Adrenal gland (tissue), 12 donors: ENCODE results near the gene HTRA3. TPM values are rescaled to one million over a fixed set of nuclear protein-coding genes. Genes with fewer than 3 reads are reported as not detected.

ENCODE experiments used
- DNase-seq, 7 donors: peaks; one replicate each; pipeline ENCODE4 v3.0.0-alpha.2; 2019 to 2020
- H3K27ac ChIP-seq, 5 donors: fragments of 200-600 bp; sonication (generic) in 4 of 5; 1 replicate in 3 of 5; 2 replicates in 2 of 5; pipeline versions ENCODE4 v1.5.1 to v1.8.0; 2016 to 2020; ENCODE audit warnings: mild to moderate bottlenecking in 1 of 5
- H3K27me3 ChIP-seq: fragments of 200-600 bp; 2 replicates; pipeline ENCODE4 v1.8.0; 2021
- H3K36me3 ChIP-seq, 2 donors: fragments of 200-600 bp; replicated peaks in 1 of 2; 1 replicate in 1 of 2; 2 replicates in 1 of 2; pipeline versions ENCODE4 v1.5.1 to v1.8.0; 2018 to 2022
- H3K4me1 ChIP-seq, 2 donors: fragments of 200-600 bp; replicated peaks in 1 of 2; 1 replicate in 1 of 2; 2 replicates in 1 of 2; pipeline versions ENCODE4 v1.5.1 to v1.8.0; 2018 to 2021
- H3K4me3 ChIP-seq, 4 donors: fragments of 200-600 bp; sonication (generic) in 3 of 4; one replicate each; pipeline ENCODE4 v1.5.1; 2016 to 2018
- H3K9me3 ChIP-seq, 3 donors: fragments of 200-600 bp; sonication (generic) in 1 of 3; replicated peaks in 1 of 3; 1 replicate in 2 of 3; 2 replicates in 1 of 3; pipeline versions ENCODE4 v1.5.1 to v1.8.0; 2016 to 2021
- POLR2A ChIP-seq, 2 donors: fragments of 450-650 bp; IDR thresholded peaks; one replicate each; pipeline ENCODE4 v1.6.1; 2017; ENCODE audit warnings: antibody characterized with exemption in 2 of 2, mild to moderate bottlenecking in 2 of 2, moderate library complexity in 1 of 2
- WGBS, 4 donors: extraction: QIAGEN DNeasy Blood & Tissue Kit in 2 of 4; methylation state at CpG; one replicate each; pipeline versions ENCODE4 v1.1.5 to v1.1.7; 2013 to 2017; 5-methylcytosine and 5-hydroxymethylcytosine counted together
- intact Hi-C, 2 donors: fragments of 100-400 bp; cut with DNase I; formaldehyde crosslinking; loops; one replicate each; pipeline versions ENCODE4 v1.14.1 to v1.15.0; 2022 to 2023
- polyA plus RNA-seq, 3 donors: library from polyadenylated mRNA; stranded (reverse); fragments of 200-250 nt in 2 of 3; fragments of 350-450 nt in 1 of 3; fragmentation: Illumina TruSeq in 1 of 3; extraction: RNeasy Lipid Tissue Mini Kit (QIAGEN cat#74804) in 1 of 3; gene quantifications; one replicate each; pipeline ENCODE4 v1.2.3, GENCODE V29; 2013 to 2014
- total RNA-seq, 9 donors: library from RNA; depleted of rRNA in 4 of 9; stranded (reverse); fragments of >200 nt in 4 of 9; fragments of 120-200 nt in 1 of 9; fragmentation: NEBNext Ultra II Directional in 1 of 9; extraction: Animal tissue kit (Norgen Biotek cat#: 25700) in 1 of 9; gene quantifications; one replicate each; pipeline versions ENCODE4 v1.1.0 to v1.2.4, GENCODE V29; 2013 to 2023
- TF ChIP-seq, protein P1 (sequence below), 6 experiments: fragments of 450-650 bp in 4 of 6; fragments of 200-600 bp in 2 of 6; sonication (generic) in 1 of 6; IDR thresholded peaks; 1 replicate in 5 of 6; 2 replicates in 1 of 6; pipeline versions ENCODE4 v1.5.1 to v1.8.0; 2016 to 2021; ENCODE audit warnings: antibody characterized with exemption in 6 of 6, mild to moderate bottlenecking in 2 of 6, moderate library complexity in 1 of 6
- donor health status: healthy with polysubstance abuse.
- donor health status: Bipolar disorder and iron deficiency.
- donor health status: DM: yes; HTN: yes; CAD: no.
- donor health status: DM: no; HTN: no; CAD: no.
- donor health status: DM: no; HTN: no; CAD: no.
- donor health status: DM: yes; HTN: yes; CAD: no.

Gene HTRA3
- total and polyA plus RNA-seq, 12 donors: 1.6 to 14.0 (median 4.2) TPM

DNA sequence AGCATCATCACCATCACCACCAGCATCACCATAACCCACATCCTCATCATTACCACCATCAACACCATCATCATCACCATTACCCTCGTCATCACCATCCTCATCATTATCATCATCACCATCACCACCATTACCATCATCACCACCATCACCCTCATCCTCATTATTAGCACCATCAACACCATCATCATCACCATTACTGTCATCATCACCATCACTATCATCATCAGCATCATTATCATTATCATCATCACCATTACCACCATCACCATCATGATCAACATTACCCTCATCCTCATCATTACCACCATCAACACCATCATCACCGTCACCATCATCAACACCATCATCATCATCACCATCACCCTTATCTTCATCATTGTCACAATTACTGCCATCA lies 51.7 kb downstream of the HTRA3 start:
- 87 to 94% (median 89%) methylated on average over 2 of the region's 2 CpGs for WGBS, 4 donors
- no peak for TF ChIP-seq POLR2A (IDR thresholded peaks at IDR 0.05)
- TF ChIP-seq, protein P1, sequence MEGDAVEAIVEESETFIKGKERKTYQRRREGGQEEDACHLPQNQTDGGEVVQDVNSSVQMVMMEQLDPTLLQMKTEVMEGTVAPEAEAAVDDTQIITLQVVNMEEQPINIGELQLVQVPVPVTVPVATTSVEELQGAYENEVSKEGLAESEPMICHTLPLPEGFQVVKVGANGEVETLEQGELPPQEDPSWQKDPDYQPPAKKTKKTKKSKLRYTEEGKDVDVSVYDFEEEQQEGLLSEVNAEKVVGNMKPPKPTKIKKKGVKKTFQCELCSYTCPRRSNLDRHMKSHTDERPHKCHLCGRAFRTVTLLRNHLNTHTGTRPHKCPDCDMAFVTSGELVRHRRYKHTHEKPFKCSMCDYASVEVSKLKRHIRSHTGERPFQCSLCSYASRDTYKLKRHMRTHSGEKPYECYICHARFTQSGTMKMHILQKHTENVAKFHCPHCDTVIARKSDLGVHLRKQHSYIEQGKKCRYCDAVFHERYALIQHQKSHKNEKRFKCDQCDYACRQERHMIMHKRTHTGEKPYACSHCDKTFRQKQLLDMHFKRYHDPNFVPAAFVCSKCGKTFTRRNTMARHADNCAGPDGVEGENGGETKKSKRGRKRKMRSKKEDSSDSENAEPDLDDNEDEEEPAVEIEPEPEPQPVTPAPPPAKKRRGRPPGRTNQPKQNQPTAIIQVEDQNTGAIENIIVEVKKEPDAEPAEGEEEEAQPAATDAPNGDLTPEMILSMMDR (IDR thresholded peaks at IDR 0.05): no peak
- intact Hi-C loops: no loop called here
- Histone ChIP-seq H3K9me3 (no peaks in the 10 kb centered on the region), H3K27ac (no peak overlapping the region), H3K27me3 (no peaks in the 10 kb centered on the region), H3K36me3 (no peaks in the 10 kb centered on the region), H3K4me1 (peaks cover under 1 to 10% of the 10 kb centered on the region in 2 donors), H3K4me3 (no peak overlapping the region)
- peak in 1 of 7 donors; percentile 3 for DNase-seq

DNA sequence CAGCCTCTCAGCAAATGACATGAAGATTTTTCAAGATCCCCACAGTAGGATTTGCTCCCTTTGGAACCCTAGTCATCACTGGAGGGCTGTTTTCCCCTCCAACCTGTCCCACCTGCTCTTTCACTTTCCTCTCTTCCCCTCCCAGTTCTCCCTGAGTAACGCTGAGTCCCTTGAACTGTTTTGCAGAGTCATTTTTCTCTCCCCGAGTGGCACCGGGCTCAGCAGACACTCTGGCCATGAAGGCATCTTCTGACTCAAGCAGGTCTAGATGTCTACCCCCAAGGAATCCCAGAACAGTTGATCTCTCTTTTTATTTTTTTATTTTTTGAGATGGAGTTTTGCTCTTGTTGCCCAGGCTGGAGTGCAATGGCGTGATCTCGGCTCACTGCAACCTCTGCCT lies 52.2 kb downstream of the HTRA3 start:
- no peaks in the 10 kb centered on the region for H3K27me3 ChIP-seq
- no peak overlapping the region for H3K27ac ChIP-seq
- no peaks in the 10 kb centered on the region for H3K36me3 ChIP-seq
- peak in 2 of 7 donors; percentile 0 to 11 for DNase-seq
- no peak overlapping the region for H3K4me3 ChIP-seq
- WGBS, 4 donors: 74 to 77% (median 75%) methylated on average over 5 of the region's 5 CpGs
- intact Hi-C loops: no loop called here
- peaks cover 0 to 9% of the 10 kb centered on the region in 2 donors for H3K4me1 ChIP-seq
- no peaks in the 10 kb centered on the region for H3K9me3 ChIP-seq
- TF ChIP-seq POLR2A (IDR thresholded peaks at IDR 0.05): no peak
- TF ChIP-seq, protein P1 (IDR thresholded peaks at IDR 0.05): no peak

DNA sequence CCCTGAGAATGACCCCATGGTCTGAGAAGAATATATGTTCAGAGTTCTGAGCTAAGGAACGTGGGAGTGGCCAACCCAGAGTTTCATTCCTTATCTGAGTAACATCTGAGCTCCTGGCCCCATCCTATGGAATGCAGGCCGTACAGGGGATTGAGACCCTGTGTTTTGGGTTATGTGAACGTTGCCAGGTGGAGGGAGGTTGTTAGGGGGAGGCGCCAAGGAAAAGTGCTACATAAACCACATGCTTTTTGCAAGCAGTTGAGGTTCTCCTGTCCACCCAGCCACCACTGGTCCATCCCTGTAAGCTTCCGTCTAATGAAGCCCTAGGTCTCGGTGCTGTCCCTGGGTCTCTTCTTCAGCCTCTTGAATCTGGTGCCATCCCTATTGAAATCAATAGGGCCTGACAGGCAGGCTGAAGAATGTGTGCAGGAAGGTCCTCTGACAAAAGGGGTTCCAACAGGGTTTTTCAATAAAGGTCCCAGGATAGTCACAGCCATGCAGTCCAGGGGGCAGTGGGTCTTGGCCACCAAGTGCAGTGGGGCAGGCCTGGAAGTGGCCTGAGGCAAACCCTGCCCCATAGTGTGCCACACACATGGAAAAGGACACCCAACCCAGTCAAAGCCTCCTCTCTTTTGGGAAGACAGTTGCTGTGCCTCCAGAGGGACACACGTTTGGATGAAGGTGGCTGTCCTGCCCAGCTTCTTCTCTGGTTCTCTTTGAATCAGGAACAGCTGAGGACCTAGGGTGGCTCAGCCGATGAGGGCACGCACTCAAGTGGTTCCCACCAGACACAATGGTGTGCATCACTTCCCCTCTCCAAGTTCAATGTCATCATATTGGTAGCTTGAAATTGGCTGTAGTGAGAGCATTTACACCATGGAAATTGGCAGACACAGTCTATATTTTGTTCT lies 53.5 kb downstream of the HTRA3 start:
- TF ChIP-seq POLR2A (IDR thresholded peaks at IDR 0.05): no peak
- TF ChIP-seq, protein P1 (IDR thresholded peaks at IDR 0.05): no peak
- 74 to 79% (median 77%) methylated on average over 9 of the region's 9 CpGs for WGBS, 4 donors

DNA sequence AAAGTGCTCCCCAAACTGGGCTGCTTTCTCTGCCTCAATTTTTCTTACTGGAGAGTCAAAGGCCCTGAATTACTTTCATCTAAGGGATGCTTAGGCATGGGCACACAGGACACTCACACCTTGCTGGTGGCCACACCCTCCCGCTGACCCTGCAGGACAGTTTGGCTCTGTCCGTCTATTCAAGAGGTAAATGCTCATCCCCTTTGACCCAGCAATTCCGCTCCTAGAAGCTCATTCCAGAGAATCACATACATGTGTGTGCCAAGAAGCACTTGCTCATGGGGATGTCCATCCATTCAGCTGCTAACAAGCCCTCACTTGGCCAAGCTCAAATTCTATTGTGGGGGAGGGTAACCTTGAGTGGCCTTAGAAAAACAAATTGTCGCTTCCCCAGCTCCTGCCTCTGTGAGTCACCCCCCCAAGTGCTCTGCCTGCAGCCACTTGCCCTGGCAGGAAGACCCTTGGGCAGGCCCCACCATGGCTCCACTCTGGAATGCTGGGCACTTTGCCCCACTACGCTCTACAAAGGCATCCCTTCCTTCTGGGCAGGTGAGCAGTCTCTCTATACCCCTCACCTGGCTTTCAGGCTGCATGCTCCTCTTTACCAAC lies 54.5 kb downstream of the HTRA3 start:
- Histone ChIP-seq H3K27ac (no peak overlapping the region), H3K4me3 (no peak overlapping the region), H3K4me1 (peaks cover 0 to 9% of the 10 kb centered on the region in 2 donors), H3K27me3 (no peaks in the 10 kb centered on the region), H3K36me3 (no peaks in the 10 kb centered on the region), H3K9me3 (no peaks in the 10 kb centered on the region)
- peak in 3 of 7 donors; percentile 7 to 40 (median 9) for DNase-seq
- intact Hi-C loops: no loop called here
- TF ChIP-seq, protein P1 (IDR thresholded peaks at IDR 0.05): no peak
- TF ChIP-seq POLR2A (IDR thresholded peaks at IDR 0.05): no peak
- WGBS, 4 donors: 77 to 88% (median 81%) methylated on average over 3 to 5 of the region's 5 CpGs

More for the DNA sequence above, 53.5 kb downstream of the HTRA3 start:
- H3K27ac ChIP-seq: no peak overlapping the region
- H3K4me3 ChIP-seq: no peak overlapping the region
- H3K36me3 ChIP-seq: no peaks in the 10 kb centered on the region
- H3K27me3 ChIP-seq: no peaks in the 10 kb centered on the region
- peaks cover 0 to 9% of the 10 kb centered on the region in 2 donors for H3K4me1 ChIP-seq
- DNase-seq: peak in 3 of 7 donors; percentile 10 to 21 (median 10)
- H3K9me3 ChIP-seq: no peaks in the 10 kb centered on the region
- intact Hi-C loops: no loop called here
